ENCODE results near the gene CLDN5.

GRCh38 chr22:19571995-19572394 is 47.8 kb upstream of the CLDN5 start:
- TF ChIP-seq, protein P1, sequence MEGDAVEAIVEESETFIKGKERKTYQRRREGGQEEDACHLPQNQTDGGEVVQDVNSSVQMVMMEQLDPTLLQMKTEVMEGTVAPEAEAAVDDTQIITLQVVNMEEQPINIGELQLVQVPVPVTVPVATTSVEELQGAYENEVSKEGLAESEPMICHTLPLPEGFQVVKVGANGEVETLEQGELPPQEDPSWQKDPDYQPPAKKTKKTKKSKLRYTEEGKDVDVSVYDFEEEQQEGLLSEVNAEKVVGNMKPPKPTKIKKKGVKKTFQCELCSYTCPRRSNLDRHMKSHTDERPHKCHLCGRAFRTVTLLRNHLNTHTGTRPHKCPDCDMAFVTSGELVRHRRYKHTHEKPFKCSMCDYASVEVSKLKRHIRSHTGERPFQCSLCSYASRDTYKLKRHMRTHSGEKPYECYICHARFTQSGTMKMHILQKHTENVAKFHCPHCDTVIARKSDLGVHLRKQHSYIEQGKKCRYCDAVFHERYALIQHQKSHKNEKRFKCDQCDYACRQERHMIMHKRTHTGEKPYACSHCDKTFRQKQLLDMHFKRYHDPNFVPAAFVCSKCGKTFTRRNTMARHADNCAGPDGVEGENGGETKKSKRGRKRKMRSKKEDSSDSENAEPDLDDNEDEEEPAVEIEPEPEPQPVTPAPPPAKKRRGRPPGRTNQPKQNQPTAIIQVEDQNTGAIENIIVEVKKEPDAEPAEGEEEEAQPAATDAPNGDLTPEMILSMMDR (IDR thresholded peaks at IDR 0.05; ENCODE audit: control extremely low read depth in 1 of 3, insufficient read depth in 1 of 3, low read depth in 1 of 3, low read length in 3 of 3): no peak
- TF ChIP-seq TAF1 (IDR thresholded peaks at IDR 0.05; ENCODE audit: low read depth, low read length) (no peak), RNF2 (IDR thresholded peaks at IDR 0.05; ENCODE audit: borderline replicate concordance, low read depth, low read length, missing control alignments, poor library complexity, severe bottlenecking) (no peak), GABPA (IDR thresholded peaks at IDR 0.05; ENCODE audit: borderline replicate concordance, insufficient read depth, low read length) (no peak), BRCA1 (IDR thresholded peaks at IDR 0.05; ENCODE audit: low read depth, low read length) (no peak), SRF (IDR thresholded peaks at IDR 0.05; ENCODE audit: low read depth, low read length) (no peak), SUZ12 (IDR thresholded peaks at IDR 0.05; ENCODE audit: low read length) (no peak), TBP (IDR thresholded peaks at IDR 0.05; ENCODE audit: low read depth, low read length) (no peak), SIN3A (conservative IDR thresholded peaks at IDR 0.05 in 1 of 2, IDR thresholded peaks at IDR 0.05 in 1 of 2; ENCODE audit: low read depth in 1 of 2, low read length in 2 of 2) (no peak), EP300 (IDR thresholded peaks at IDR 0.05; ENCODE audit: borderline replicate concordance in 1 of 2, low read depth in 2 of 2, low read length in 2 of 2) (no peak), SIX5 (IDR thresholded peaks at IDR 0.05; ENCODE audit: low read depth, low read length) (no peak), JUN (IDR thresholded peaks at IDR 0.05; ENCODE audit: low read depth, low read length) (no peak)

Measured in H1 (cell line).